HepG2 (cell line): ENCODE measurements around the gene IMPACT. TPM values are rescaled to one million over a fixed set of nuclear protein-coding genes. Genes with fewer than 3 reads are reported as not detected.

Experiments used
- ATAC-seq: fragments of 200-7000 bp; cut with Tn5 transposase; 3 replicates; pipeline ENCODE4 v1.9.1; 2020; ENCODE audit warnings: mild to moderate bottlenecking, moderate library complexity
- BruUV-seq: library from RNA; stranded (reverse); fragments of 400-500 nt; replicated peaks from 2 replicates; lab custom pipeline; 2021; lab: Mats Ljungman, UMichigan
- CTCF ChIA-PET: fragments of 300-600 bp; formaldehyde crosslinking; extraction: SDS; loops from one replicate; lab custom pipeline; 2021; ENCODE audit warnings: low total read pairs, inconsistent platforms, low intra/inter-chr PET ratio; lab: Yijun Ruan, JAX
- POLR2A ChIA-PET: fragments of 350-600 bp; sonication (Branson Sonifier 250); formaldehyde crosslinking; loops from one replicate; lab custom pipeline; 2020; ENCODE audit warnings: antibody characterized with exemption, inconsistent platforms; lab: Yijun Ruan, JAX
- DNase-seq: peaks from one replicate; pipeline ENCODE4 v3.0.0-alpha.2; 2015; ENCODE audit warnings: low spot score
- FAIRE-seq: peaks from 3 replicates; lab custom pipeline; 2011; peaks lifted over from hg19 to GRCh38; lab: Jason Lieb, UNC
- H2AFZ ChIP-seq: one replicate; pipeline ENCODE4 v1.6.1; 2011; ENCODE audit warnings: low read length, inconsistent platforms
- H3K27ac ChIP-seq: fragments of 300-600 bp; 3 replicates; pipeline ENCODE4 v1.8.0; 2011; ENCODE audit warnings: mixed run types, mild to moderate bottlenecking, mixed read lengths, low read length, inconsistent platforms; ENCODE audit not compliant: insufficient read depth; ENCODE audit errors: extremely low read length
- H3K27me3 ChIP-seq, 2 experiments: fragments of 200-600 bp in 1 of 2; 2 replicates in 1 of 2; 3 replicates in 1 of 2; pipeline versions ENCODE4 v1.6.0 to v1.8.0; 2011; ENCODE audit warnings: low read length in 2 of 2, mild to moderate bottlenecking in 2 of 2, moderate library complexity in 2 of 2, inconsistent platforms in 1 of 2; ENCODE audit not compliant: insufficient read depth in 2 of 2, control insufficient read depth in 1 of 2
- H3K36me3 ChIP-seq, 2 experiments: fragments of 200-600 bp in 1 of 2; replicated peaks in 1 of 2; 2 replicates in 1 of 2; 3 replicates in 1 of 2; pipeline versions ENCODE4 v1.5.1 to v1.8.0; 2011; ENCODE audit warnings: low read length in 2 of 2, inconsistent platforms in 1 of 2; ENCODE audit not compliant: insufficient read depth in 2 of 2, control insufficient read depth in 1 of 2
- H3K4me1 ChIP-seq: 2 replicates; pipeline ENCODE4 v1.5.1; 2012; ENCODE audit warnings: low read length, inconsistent platforms; ENCODE audit not compliant: insufficient read depth
- H3K4me2 ChIP-seq: 2 replicates; pipeline ENCODE4 v1.6.0; 2011; ENCODE audit warnings: low read depth, low read length, inconsistent platforms
- H3K4me3 ChIP-seq, 3 experiments: fragments of 200-600 bp in 1 of 3; sonication (generic), shearing (Covaris generic) in 1 of 3; replicated peaks in 1 of 3; 2 replicates each; pipeline ENCODE4 v1.5.1; 2011 to 2016; ENCODE audit warnings: low read length in 3 of 3, inconsistent platforms in 2 of 3, low read depth in 2 of 3, mild to moderate bottlenecking in 2 of 3, control low read depth in 1 of 3, mixed read lengths in 1 of 3; ENCODE audit not compliant: insufficient read depth in 1 of 3
- H3K79me2 ChIP-seq: one replicate; pipeline ENCODE4 v1.6.1; 2011; ENCODE audit warnings: low read length, inconsistent platforms; ENCODE audit not compliant: insufficient read depth
- H3K9ac ChIP-seq: 2 replicates; pipeline ENCODE4 v1.6.0; 2011; ENCODE audit warnings: mild to moderate bottlenecking, low read depth, low read length, inconsistent platforms; ENCODE audit not compliant: insufficient read depth
- H3K9me3 ChIP-seq: 2 replicates; pipeline ENCODE4 v1.5.1; 2012; ENCODE audit warnings: mild to moderate bottlenecking, low read length
- H4K20me1 ChIP-seq: 2 replicates; pipeline ENCODE4 v1.6.0; 2011; ENCODE audit warnings: inconsistent platforms, mild to moderate bottlenecking, low read length, moderate library complexity; ENCODE audit not compliant: insufficient read depth
- BCL6 ChIP-seq: IDR thresholded peaks from 2 replicates; pipeline ENCODE4 v1.6.1; 2016; ENCODE audit warnings: missing genetic modification reagents, missing compliant biosample characterization
- CBX1 ChIP-seq: IDR thresholded peaks from one replicate; pipeline ENCODE4 v1.6.1; 2016; ENCODE audit warnings: antibody characterized with exemption, low read depth
- EED ChIP-seq: sonication (generic); formaldehyde crosslinking; IDR thresholded peaks from 2 replicates; pipeline ENCODE4 v1.5.0; 2020; ENCODE audit warnings: mild to moderate bottlenecking, missing genetic modification reagents
- KDM3A ChIP-seq: IDR thresholded peaks from 2 replicates; pipeline ENCODE4 v1.6.1; 2018; ENCODE audit warnings: low read depth, missing compliant biosample characterization
- MAFF ChIP-seq: IDR thresholded peaks from 2 replicates; pipeline ENCODE4 v1.6.1; 2011; ENCODE audit warnings: low read depth, low read length, improper control_type of control experiment
- MAFK ChIP-seq, 2 experiments: IDR thresholded peaks in 1 of 2; conservative IDR thresholded peaks in 1 of 2; 2 replicates each; pipeline ENCODE4 v1.6.1; 2011; ENCODE audit warnings: improper control_type of control experiment in 2 of 2, low read length in 2 of 2
- MIER2 ChIP-seq: IDR thresholded peaks from 2 replicates; pipeline ENCODE4 v1.6.1; 2016; ENCODE audit warnings: missing biosample characterization, missing genetic modification reagents
- NAIF1 ChIP-seq: sonication (generic); formaldehyde crosslinking; IDR thresholded peaks from 2 replicates; pipeline ENCODE4 v1.5.0; 2020; ENCODE audit warnings: mild to moderate bottlenecking, missing genetic modification reagents, borderline replicate concordance
- SMARCE1 ChIP-seq: fragments of 450-650 bp; IDR thresholded peaks from 2 replicates; pipeline ENCODE4 v1.6.1; 2017; ENCODE audit warnings: borderline replicate concordance
- ZNF296 ChIP-seq: sonication (generic); formaldehyde crosslinking; conservative IDR thresholded peaks from 2 replicates; pipeline ENCODE4 v1.5.0; 2020; ENCODE audit warnings: mild to moderate bottlenecking, missing genetic modification reagents
- WGBS: methylation state at CpG from one replicate; pipeline ENCODE4 v1.1.6; 2017; ENCODE audit warnings: low lambda C conversion rate; 5-methylcytosine and 5-hydroxymethylcytosine counted together
- in situ Hi-C: cut with HindIII; loops from 2 replicates; pipeline ENCODE4 v1.10.0; 2017; ENCODE audit warnings: low pct_unique_long_range_greater_than_20kb; ENCODE audit not compliant: extremely low pct_ligation_motif_present
- intact Hi-C: fragments of 100-400 bp; cut with micrococcal nuclease; formaldehyde crosslinking; loops from one replicate; pipeline ENCODE4 v1.10.0; 2022; ENCODE audit not compliant: unreplicated experiment
- polyA plus RNA-seq, 8 experiments: library from polyadenylated mRNA; depleted of rRNA in 3 of 8; stranded (reverse) in 7 of 8; unstranded in 1 of 8; fragments of >200 nt; fragmentation: Illumina TruSeq in 4 of 8; extraction: Trizol in 4 of 8; gene quantifications; 2 replicates each; pipeline versions ENCODE4 v1.2.1 to v1.2.3, GENCODE V29; 2011 to 2016; ENCODE audit warnings: low read depth in 4 of 8, missing spikeins in 1 of 8, mixed read lengths in 1 of 8; ENCODE audit not compliant: insufficient read depth in 1 of 8
- total RNA-seq, 5 experiments: library from RNA; depleted of rRNA; stranded (reverse); fragments of >200 nt; fragmentation: Illumina TruSeq; extraction: Trizol; gene quantifications; 2 replicates each; pipeline ENCODE4 v1.2.3, GENCODE V29; 2016; ENCODE audit warnings: low read depth in 1 of 5
- TF ChIP-seq, protein P1 (sequence below): sonication (generic); formaldehyde crosslinking; IDR thresholded peaks from 2 replicates; pipeline ENCODE4 v1.5.0; 2020; ENCODE audit warnings: mild to moderate bottlenecking, missing genetic modification reagents
- TF ChIP-seq, protein P2 (sequence below): sonication (generic); formaldehyde crosslinking; IDR thresholded peaks from 2 replicates; pipeline ENCODE4 v1.4.0; 2020; ENCODE audit warnings: missing genetic modification reagents, borderline replicate concordance

The IMPACT gene
- total and polyA plus RNA-seq, 2 of the 13 experiments (the other 11 are each of a cell fraction or from before 2014, with no cell fraction given), result 5.0 to 7.7 TPM

DNA sequence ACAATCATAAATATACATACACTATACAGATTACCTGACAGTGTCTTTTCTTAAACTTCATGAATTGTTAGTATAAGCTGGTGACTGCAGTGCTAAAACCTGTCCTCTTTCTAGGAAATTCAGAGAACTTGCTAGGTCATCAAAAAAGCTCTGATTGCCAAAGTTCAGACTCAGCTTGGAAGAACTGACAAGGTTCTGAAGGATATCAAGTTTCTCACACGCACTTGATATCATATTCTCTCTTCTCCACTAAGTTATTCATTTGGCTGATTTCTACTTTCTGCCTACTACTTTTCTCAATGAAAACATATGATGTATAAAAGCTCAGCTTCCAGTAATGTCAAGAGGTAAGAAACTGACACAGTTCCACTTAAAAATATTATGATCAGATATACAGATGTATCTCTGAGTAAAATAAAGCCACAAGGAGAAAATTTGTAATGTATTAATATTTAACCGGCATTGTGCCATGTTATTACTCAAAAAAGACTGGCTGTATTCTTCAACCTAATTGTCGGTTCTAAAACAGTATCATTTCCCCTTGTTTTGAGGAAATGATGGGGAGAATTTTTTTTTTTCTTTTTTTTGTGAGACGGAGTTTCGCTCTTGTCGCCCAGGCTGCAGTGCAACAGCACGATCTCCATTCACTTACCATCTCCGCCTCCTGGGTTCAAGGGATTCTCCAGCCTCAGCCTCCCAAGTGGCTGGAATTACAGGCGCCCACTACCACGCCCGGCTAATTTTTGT is 31.2 kb upstream of the IMPACT start:
- BruUV-seq, result no TSS peak
- H3K79me2 ChIP-seq, result no peaks in the 10 kb centered on the region
- POLR2A ChIA-PET, result no interaction called here
- no peak overlapping the region for H2AFZ ChIP-seq
- intact Hi-C loops (no loop called here), in situ Hi-C loops (no loop called here)
- no peaks in the 10 kb centered on the region for H3K9me3 ChIP-seq
- no peaks in the 10 kb centered on the region for H3K36me3 ChIP-seq
- peaks cover 0 to 33% of the 10 kb centered on the region in 2 experiments for H3K27me3 ChIP-seq
- TF ChIP-seq MAFK (conservative IDR thresholded peaks at IDR 0.05 in 1 of 2, IDR thresholded peaks at IDR 0.05 in 1 of 2; ENCODE audit: low read length in 2 of 2), result peak; percentile 79 to 87
- 0 out of 2 replicates have a peak, but pooled peaks have one; percentile 35 for TF ChIP-seq BCL6 (CRISPR knock-in tag)
- peak; percentile 88 for TF ChIP-seq MAFF
- TF ChIP-seq KDM3A (CRISPR knock-in tag), result no peak
- H3K4me2 ChIP-seq, result no peak overlapping the region
- CTCF ChIA-PET, result no interaction called here
- no peak for ATAC-seq
- no peak for DNase-seq
- no peaks in the 10 kb centered on the region for H4K20me1 ChIP-seq
- peaks cover 7% of the 10 kb centered on the region; the same call in 1 of the 2 replicates for H3K4me1 ChIP-seq
- H3K27ac ChIP-seq, result no peak overlapping the region
- H3K9ac ChIP-seq, result no peak overlapping the region
- WGBS, result 48% methylated on average over 11 of the region's 11 CpGs
- no peak overlapping the region for H3K4me3 ChIP-seq
- no peak for FAIRE-seq

DNA sequence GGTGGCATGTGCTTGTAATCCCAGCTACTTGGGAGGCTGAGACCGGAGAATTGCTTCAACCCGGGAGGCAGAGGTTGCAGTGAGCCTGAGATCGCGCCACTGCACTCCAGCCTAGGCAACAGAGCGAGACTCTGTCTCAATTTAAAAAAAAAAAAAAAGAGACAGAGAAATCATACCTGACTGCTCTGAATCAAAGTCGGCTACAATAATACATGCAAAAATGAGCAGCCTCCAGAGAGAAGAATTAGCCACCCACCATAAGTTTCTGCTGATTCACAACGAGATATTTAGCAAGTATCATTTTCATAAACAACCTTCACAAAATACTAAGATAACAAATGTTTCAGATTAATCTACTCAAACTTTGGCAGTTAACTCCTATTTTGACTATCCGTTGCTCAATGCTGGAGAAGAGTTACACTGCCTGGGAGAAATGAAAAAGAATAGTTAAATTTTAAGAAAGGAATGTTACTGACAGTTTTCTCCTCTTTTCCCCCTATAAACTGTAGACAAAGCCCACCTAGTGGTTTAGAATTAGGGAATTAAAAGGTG is 30.3 kb upstream of the IMPACT start:
- intact Hi-C loops (loop anchor here (2.0 kb wide), 1 partner anchor 37 kb away; no protein-coding TSS in a partner anchor), in situ Hi-C loops (no loop called here)
- peaks cover 7% of the 10 kb centered on the region; the same call in 1 of the 2 replicates for H3K4me1 ChIP-seq
- 46% methylated on average over 8 of the region's 8 CpGs for WGBS
- H3K4me2 ChIP-seq, result no peak overlapping the region
- H3K79me2 ChIP-seq, result no peaks in the 10 kb centered on the region
- H3K9me3 ChIP-seq, result no peaks in the 10 kb centered on the region
- BruUV-seq, result no TSS peak
- no peaks in the 10 kb centered on the region for H4K20me1 ChIP-seq
- ATAC-seq, result no peak
- H3K4me3 ChIP-seq, result no peak overlapping the region
- H3K36me3 ChIP-seq, result no peaks in the 10 kb centered on the region
- H3K9ac ChIP-seq, result no peak overlapping the region
- POLR2A ChIA-PET, result no interaction called here
- CTCF ChIA-PET, result no interaction called here
- no peak for DNase-seq
- H2AFZ ChIP-seq, result no peak overlapping the region
- peaks cover 0 to 33% of the 10 kb centered on the region in 2 experiments for H3K27me3 ChIP-seq
- no peak overlapping the region for H3K27ac ChIP-seq
- no peak for FAIRE-seq
- TF ChIP-seq SMARCE1 (no peak), CBX1 (no peak), MIER2 (CRISPR knock-in tag) (no peak), EED (CRISPR knock-in tag) (no peak), ZNF296 (no peak), NAIF1 (no peak)
- TF ChIP-seq, protein P1, sequence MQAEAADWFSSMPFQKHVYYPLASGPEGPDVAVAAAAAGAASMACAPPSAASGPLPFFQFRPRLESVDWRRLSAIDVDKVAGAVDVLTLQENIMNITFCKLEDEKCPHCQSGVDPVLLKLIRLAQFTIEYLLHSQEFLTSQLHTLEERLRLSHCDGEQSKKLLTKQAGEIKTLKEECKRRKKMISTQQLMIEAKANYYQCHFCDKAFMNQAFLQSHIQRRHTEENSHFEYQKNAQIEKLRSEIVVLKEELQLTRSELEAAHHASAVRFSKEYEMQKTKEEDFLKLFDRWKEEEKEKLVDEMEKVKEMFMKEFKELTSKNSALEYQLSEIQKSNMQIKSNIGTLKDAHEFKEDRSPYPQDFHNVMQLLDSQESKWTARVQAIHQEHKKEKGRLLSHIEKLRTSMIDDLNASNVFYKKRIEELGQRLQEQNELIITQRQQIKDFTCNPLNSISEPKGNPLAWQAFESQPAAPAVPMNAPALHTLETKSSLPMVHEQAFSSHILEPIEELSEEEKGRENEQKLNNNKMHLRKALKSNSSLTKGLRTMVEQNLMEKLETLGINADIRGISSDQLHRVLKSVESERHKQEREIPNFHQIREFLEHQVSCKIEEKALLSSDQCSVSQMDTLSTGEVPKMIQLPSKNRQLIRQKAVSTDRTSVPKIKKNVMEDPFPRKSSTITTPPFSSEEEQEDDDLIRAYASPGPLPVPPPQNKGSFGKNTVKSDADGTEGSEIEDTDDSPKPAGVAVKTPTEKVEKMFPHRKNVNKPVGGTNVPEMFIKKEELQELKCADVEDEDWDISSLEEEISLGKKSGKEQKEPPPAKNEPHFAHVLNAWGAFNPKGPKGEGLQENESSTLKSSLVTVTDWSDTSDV (CRISPR knock-in tag), result no peak
- TF ChIP-seq, protein P2, sequence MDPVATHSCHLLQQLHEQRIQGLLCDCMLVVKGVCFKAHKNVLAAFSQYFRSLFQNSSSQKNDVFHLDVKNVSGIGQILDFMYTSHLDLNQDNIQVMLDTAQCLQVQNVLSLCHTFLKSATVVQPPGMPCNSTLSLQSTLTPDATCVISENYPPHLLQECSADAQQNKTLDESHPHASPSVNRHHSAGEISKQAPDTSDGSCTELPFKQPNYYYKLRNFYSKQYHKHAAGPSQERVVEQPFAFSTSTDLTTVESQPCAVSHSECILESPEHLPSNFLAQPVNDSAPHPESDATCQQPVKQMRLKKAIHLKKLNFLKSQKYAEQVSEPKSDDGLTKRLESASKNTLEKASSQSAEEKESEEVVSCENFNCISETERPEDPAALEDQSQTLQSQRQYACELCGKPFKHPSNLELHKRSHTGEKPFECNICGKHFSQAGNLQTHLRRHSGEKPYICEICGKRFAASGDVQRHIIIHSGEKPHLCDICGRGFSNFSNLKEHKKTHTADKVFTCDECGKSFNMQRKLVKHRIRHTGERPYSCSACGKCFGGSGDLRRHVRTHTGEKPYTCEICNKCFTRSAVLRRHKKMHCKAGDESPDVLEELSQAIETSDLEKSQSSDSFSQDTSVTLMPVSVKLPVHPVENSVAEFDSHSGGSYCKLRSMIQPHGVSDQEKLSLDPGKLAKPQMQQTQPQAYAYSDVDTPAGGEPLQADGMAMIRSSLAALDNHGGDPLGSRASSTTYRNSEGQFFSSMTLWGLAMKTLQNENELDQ (CRISPR knock-in tag), result no peak
